ENCODE results near the gene C11orf65.
"Not testable (repeated sequence)": the region's sequence is repeated elsewhere in the genome, so short reads cannot be mapped to it uniquely, and the experiment has no call there.

The C11orf65 gene

GRCh38 chr11:108474664-108475463, 7.5 kb upstream of the C11orf65 start:
- no peak for TF ChIP-seq CTCF (IDR thresholded peaks at IDR 0.05; ENCODE audit: control extremely low read depth, extremely low read depth, low read depth, missing control alignments)
- POLR2A ChIA-PET: no interaction called here
- CTCF ChIA-PET: interaction anchor here (1.1 kb wide), 1 partner anchor 12 kb away, joined by 3 read pairs; no protein-coding TSS in a partner anchor
- DNase-seq (ENCODE audit: extremely low spot score): no peak

GRCh38 chr11:108472681-108473080, 5.4 kb upstream of the C11orf65 start:
- no peak for TF ChIP-seq CTCF (IDR thresholded peaks at IDR 0.05; ENCODE audit: control extremely low read depth, extremely low read depth, low read depth, missing control alignments)
- no peak for DNase-seq (ENCODE audit: extremely low spot score)
- ChIA-PET POLR2A (no interaction called here), CTCF (no interaction called here)

GRCh38 chr11:108468478-108468864, 1.1 kb upstream of the C11orf65 start:
- TF ChIP-seq CTCF (IDR thresholded peaks at IDR 0.05; ENCODE audit: control extremely low read depth, extremely low read depth, low read depth, missing control alignments): no peak
- ChIA-PET CTCF (no interaction called here), POLR2A (no interaction called here)
- DNase-seq (ENCODE audit: extremely low spot score): no peak

- CTCF ChIA-PET: interaction anchor here (1.1 to 1.6 kb wide), 2 partner anchors 28 to 184 kb away, joined by 3 read pairs; no protein-coding TSS in a partner anchor
- no peak for TF ChIP-seq CTCF (IDR thresholded peaks at IDR 0.05; ENCODE audit: control extremely low read depth, extremely low read depth, low read depth, missing control alignments)
- no peak for DNase-seq (ENCODE audit: extremely low spot score)
- POLR2A ChIA-PET: no interaction called here
Observed at GRCh38 chr11:108466405-108466804, 924 bp downstream of the C11orf65 start.

- ChIA-PET CTCF (no interaction called here), POLR2A (no interaction called here)
- TF ChIP-seq CTCF (IDR thresholded peaks at IDR 0.05; ENCODE audit: control extremely low read depth, extremely low read depth, low read depth, missing control alignments): no peak
- DNase-seq (ENCODE audit: extremely low spot score): no peak
Observed at GRCh38 chr11:108453207-108453835, 14.0 kb downstream of the C11orf65 start.

- POLR2A ChIA-PET; CTCF ChIA-PET; DNase-seq (ENCODE audit: extremely low spot score): not testable (repeated sequence)
Observed at GRCh38 chr11:108441445-108441844, 25.9 kb downstream of the C11orf65 start.

- DNase-seq (ENCODE audit: extremely low spot score): no peak
- POLR2A ChIA-PET: no interaction called here
Observed at GRCh38 chr11:108436594-108436993, 30.7 kb downstream of the C11orf65 start.

More at GRCh38 chr11:108436594-108436993, 30.7 kb downstream of the C11orf65 start:
- CTCF ChIA-PET: interaction anchor here (1.2 kb wide), 1 partner anchor 14 kb away, joined by 5 read pairs; no protein-coding TSS in a partner anchor
- TF ChIP-seq CTCF (IDR thresholded peaks at IDR 0.05; ENCODE audit: control extremely low read depth, extremely low read depth, low read depth, missing control alignments): no peak
